ENCODE results near the gene MBD5.

GRCh38 chr2:148263890-148264289 is 243.0 kb downstream of the MBD5 start:
- TF ChIP-seq CTCF (conservative IDR thresholded peaks at IDR 0.05), result no peak
- TF ChIP-seq ZFX (IDR thresholded peaks at IDR 0.05), result no peak
